T follicular helper cell (primary cell): ENCODE measurements around the gene CMSS1.
"Not testable (repeated sequence)": the region's sequence is repeated elsewhere in the genome, so short reads cannot be mapped to it uniquely, and the experiment has no call there.

Experiments used
- DNase-seq: peaks from one replicate; pipeline ENCODE4 v3.0.0-alpha.2; 2020; ENCODE audit warnings: low read depth

The CMSS1 gene

GRCh38 chr3:100024520-100025303, 207.1 kb downstream of the CMSS1 start:
- DNase-seq = no peak

- no peak for DNase-seq
Measured at GRCh38 chr3:100027321-100027720, 209.7 kb downstream of the CMSS1 start.

DNA sequence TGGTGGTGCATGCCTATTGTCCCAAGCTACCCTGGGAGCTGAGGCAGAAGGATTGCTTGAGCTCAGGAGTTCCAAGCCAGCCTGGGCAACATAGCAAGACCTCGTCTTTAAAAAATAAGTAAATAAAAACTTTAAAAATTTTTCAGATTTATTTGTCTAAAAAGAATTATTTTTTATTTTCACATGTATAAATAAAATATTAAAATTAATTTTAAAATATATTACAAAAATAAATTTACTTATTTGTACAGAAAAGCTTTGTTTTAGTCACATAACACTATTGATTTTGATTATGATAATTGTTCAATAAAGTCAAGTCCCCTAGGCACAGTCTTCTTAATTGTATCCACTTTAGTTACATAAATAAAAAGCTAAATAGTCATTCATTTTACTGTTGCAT, 211.4 kb downstream of the CMSS1 start:
- no peak for DNase-seq

DNA sequence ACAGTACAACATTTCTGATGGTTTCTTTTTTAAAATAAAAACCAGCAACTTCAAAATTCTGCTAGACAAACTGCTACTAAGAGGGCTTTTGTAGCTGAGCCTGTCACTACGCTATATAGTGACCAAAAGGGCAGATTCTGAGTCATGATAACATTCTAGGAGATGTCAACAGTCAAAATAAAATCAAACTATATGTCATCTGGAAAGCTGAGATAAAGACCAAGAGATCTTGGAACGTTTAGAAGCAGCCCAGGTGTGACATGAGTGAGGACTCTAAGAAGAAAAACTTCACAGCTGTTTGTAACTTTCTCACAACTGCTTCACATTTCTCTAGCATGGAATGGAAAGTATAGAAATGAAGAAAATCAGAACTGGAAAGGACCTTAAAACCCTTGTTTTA, 212.0 kb downstream of the CMSS1 start:
- no peak for DNase-seq

GRCh38 chr3:100030346-100030745, 212.7 kb downstream of the CMSS1 start:
- no peak for DNase-seq

DNA sequence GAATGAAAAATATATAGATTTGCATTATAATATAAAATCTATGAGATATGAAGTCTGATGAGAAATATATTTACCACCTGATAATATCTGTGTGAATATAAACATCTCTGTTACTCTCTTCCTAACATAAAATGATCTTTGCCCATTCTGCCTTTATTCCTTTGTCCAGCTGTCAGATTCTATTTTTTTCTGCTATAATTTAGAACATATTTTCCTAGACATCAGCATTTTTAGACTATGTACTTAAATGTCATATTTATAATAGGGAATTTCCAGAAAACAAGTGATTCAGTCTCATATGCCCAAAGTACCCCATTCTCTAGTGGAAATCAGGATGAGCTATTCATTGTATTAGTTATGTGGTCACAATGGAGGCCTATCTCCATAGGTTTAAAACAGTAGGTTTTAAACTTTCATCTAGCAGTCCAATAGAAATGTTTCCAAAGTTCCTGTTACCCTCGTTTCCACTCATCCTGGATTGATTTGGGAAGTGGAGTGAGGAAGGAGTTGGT, 213.3 kb downstream of the CMSS1 start:
- no peak for DNase-seq

DNA sequence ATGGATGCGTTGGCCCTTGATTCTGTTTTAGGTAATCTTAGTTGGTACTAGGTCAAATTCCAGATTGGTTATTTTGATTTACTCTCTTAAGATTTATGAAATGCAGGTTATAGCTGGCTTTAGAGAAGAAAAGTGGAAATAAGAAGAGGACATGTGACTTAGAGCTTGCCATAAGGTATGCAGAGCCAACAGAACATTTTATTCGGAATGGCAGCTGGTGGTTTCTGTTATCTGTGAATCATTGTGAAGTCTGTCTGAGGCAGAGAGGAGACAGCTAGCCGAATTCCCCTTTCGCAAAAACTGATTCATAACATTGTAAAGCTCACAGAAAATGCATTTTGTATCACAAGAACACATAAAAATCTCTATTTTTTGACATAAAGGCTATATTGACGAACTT, 214.6 kb downstream of the CMSS1 start:
- no peak for DNase-seq

GRCh38 chr3:100033184-100033583, 215.5 kb downstream of the CMSS1 start:
- no peak for DNase-seq

DNA sequence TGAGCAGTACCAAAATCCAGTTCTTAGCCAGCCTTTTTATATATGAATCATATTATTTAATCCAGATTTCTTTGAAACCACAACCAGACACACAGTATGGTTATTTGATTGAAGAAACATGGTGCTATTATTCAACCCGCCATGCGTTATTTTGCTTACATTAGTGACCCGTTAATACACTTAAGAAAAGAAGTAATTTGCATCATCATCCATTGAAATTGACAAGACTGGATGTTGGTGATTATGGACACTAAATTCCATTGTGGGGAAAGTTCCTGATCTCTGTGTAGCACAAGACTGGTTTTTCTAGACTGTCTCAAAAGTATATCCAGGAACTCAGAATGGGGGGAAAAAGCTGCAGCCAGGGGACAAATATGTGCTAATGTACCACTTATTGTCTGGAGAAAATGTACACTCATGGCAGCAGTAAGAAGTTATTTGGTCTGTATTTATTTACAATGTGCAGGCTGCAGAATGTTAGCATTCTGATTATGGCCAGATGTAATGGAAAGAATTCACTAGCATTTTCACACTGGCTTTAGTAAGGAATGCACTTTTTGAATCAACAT, 216.3 kb downstream of the CMSS1 start:
- no peak for DNase-seq

GRCh38 chr3:100039075-100039474, 221.4 kb downstream of the CMSS1 start:
- DNase-seq = no peak

- no peak for DNase-seq
Measured at GRCh38 chr3:100040451-100041225, 223.0 kb downstream of the CMSS1 start.

DNA sequence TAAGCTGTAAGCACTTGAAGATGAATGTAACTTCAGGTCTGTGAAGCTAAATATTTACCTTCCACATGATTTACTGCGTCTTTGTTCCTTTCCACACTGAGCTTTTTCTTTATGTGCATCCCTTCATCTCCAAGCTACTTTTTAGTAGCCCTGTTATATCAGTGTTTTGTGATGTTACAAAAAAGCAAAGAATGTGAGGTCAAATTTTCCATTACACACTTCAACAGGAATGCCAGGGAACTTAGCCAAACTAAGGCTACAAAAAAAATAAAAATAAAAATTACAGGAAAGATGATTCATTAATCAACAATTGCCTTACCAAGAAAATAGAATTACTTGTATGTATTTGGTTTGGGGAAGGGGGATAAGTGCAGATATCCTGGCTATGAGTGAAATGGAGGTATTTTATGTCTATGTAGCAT, 223.7 kb downstream of the CMSS1 start:
- DNase-seq = no peak

GRCh38 chr3:100042166-100042981, 224.7 kb downstream of the CMSS1 start:
- no peak for DNase-seq

DNA sequence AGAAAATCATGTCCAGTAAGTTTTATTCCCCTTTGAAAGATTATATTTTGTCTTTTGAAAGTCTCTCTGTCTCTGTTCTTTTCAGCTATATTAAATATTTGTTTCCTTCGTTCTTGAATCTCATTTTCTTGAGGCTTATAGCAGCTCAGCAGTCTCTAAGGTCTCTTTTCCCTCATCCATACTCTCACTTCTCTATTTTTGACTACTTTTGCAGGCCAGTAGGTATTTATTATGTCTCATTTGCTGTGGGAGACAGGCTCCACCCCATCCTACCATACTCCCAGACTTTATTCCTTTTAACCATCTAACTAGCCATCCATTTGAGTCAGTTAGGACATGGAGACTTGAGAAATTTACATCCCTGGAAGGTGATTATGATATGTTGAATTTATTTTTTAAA, 225.6 kb downstream of the CMSS1 start:
- DNase-seq = no peak

DNA sequence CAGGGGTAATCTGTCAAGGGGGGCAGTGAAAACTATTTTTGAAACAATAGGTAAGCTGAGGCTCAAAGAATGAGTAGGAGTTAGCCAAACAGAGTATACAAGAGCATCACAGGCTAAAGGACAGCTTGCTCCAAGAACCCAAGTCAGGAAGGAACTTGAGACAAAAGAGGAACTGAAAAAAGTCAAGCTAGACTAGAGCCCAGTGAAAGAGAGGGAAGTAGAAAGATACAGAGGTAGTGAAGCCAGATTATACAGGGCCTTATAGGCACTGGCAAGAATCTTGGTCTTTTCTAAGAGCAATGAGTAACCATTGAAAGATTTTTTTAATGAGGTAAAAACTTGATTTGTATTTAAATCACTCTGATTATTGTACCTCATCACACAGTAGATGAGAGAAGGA, 226.7 kb downstream of the CMSS1 start:
- DNase-seq = no peak

DNA sequence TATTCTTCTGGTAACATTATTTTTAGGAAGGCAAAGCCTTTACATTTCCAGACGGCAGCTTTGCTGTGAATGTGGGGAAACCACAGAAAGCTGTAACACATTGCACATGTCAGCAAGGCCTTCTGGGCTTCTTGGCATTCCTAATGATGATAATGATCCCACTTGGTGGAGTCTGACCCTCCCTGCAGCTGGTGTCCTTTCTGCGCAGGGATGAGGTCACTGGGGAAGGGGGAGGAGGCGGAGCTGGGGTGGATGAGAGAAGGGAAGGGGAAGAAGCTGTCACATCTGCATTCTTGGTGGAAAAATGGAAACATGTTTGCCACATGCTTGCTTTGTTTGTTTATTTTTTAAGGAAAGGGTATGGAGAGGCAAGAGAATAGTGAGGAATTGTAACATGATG, 228.0 kb downstream of the CMSS1 start:
- DNase-seq = no peak

DNA sequence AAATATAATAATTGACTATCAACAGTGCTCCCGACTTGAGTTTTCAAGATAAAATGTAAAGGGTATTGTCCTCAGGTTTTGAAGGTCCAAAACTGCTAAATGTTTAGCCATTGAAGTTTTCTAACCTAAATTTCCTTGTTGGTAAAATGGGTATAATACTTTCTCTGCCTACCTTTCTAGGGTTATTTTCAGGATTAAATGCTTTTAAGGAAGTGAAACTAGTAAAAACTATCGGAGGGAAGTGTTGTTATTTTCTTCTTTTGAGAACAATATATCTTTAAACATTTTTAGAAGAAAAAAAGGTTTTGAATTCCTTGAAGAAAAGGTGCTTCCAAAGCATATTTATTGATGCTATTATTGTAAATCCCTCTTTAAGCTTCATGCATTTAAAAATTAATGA, 229.3 kb downstream of the CMSS1 start:
- DNase-seq = no peak

DNA sequence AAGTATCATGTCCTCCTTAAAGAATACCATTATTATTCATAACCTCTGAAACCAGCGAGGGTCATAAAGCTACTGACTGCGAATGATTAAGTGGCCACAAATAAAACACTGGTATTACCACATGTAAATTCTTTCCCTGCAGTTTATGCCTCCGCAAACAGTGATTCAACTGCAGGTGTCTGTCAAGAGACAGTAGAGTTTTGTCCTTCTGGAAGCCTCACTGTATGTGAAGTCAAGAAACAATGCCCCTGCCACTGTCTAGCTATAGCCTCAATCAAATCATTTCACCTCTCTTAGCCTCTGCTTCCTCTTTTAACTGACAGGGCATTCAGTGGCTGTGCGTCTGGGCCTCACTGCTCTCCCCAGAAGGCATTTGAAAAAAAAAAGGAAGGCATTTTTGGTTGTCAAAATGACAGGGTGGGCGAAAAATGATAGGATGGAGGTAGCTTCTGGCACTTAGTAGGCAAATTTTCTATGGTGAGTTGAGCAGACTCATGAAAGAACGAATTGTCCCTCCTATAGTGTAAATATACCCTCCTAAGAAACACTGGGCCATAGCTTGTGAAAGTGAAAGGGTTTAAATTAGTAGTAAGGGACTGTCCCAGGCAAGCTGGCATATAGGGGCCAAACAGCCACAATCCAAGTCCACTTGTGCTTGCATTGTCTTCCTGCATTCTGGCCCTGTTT, 229.9 kb downstream of the CMSS1 start:
- no peak for DNase-seq

DNA sequence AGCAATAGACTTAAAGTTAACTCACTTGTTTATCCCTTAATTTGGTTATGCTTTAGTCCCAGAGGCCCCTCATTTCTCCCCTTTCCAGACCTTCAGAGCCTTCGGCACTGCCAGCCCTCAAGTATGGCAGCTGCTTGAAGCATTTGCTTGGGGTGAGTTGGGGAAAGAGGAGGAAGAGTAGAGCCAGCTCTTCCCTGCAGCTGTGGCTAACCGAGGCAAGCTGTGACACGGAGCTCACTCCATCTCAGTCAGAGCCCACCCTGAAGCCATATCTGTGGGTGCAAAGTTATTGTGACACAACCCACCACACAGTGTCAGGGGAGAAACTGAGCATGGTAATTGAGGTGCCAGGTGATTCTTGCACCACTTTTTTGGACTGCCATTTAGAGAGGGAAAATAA, 230.6 kb downstream of the CMSS1 start:
- DNase-seq = no peak

DNA sequence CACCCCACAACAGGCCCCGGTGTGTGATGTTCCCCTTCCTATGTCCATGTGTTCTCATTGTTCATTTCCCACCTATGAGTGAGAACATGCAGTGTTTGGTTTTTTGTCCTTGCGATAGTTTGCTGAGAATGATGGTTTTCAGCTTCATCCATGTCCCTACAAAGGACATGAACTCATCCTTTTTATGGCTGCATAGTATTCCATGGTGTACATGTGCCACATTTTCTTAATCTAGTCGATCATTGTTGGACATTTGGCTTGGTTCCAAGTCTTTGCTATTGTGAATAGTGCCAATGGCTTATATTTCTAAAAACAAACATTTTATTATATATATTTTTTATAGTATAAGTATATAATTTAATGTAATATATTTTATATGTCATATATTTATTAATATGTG, 233.9 kb downstream of the CMSS1 start:
- not testable (repeated sequence) for DNase-seq

DNA sequence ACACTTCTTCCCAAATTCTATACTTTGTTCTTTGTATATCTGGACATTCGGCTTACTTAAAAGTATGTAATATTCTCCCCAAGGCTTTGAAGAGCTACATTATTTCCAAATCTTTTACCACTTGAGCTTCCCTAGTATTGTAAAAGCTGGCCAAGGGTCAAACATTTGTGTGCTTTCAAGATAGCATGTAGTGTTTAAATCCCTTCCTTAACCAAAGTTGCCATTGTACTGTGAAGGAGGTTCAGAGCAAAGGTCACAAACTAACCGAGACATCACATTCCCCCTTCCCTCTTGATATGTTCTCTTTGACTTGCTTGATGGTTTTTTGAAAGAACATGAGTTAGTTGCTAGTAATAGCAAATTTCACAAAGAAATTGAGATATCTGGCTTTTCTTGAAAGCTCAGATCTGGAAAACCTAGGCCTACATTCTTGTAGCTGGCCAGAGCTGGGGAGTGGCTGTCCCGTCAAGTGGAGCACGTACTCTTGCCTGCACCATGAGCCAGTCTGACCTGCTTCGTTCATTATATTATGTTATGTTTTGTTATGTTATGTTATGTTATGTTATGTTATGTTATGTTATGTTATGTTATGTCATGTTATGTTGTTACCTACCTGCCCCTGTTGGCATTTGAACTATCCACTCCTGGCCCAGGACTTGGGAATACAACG, 236.4 kb downstream of the CMSS1 start:
- no peak for DNase-seq
